RWPE1 (cell line): Measurements from ENCODE around the gene TBL3.

ENCODE experiments used
- CTCF ChIA-PET: fragments of 350-600 bp; sonication (Branson Sonifier 250); formaldehyde crosslinking; extraction: SDS; loops from one replicate; lab custom pipeline; 2021; lab: Yijun Ruan, JAX
- POLR2A ChIA-PET: fragments of 400-600 bp; formaldehyde crosslinking; extraction: SDS; loops from one replicate; lab custom pipeline; 2020; ENCODE audit warnings: antibody characterized with exemption; ENCODE audit not compliant: low non-redundant PET; lab: Yijun Ruan, JAX
- DNase-seq: peaks from one replicate; pipeline ENCODE4 v3.0.0; 2012; ENCODE audit warnings: low spot score
- H3K27ac ChIP-seq: fragments of 450-650 bp; 2 replicates; pipeline ENCODE4 v1.5.1; 2017
- TF ChIP-seq, protein P1 (sequence below): fragments of 450-650 bp; conservative IDR thresholded peaks from 2 replicates; pipeline ENCODE4 v1.5.1; 2017; ENCODE audit warnings: low read depth, mild to moderate bottlenecking

Gene TBL3

DNA sequence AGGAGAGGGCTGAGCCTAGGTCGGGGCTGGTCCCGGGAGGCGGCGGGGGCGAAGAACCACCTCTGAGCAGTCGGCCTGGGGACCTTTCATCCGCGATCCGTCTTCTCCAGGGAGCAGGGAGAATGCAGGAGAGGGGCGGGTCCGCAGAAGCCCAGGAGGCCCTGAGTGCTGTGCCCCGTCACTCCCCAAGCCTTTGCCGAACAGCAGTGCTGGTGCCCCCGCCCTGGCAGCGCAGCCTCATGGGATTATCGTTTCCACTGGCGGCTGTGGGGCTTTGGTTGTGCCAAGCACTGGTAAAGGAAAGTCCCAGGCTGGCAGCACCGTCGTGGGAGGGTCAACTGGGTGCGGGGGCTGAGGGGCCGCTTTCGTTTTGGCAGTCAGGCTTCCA is 631 bp downstream of the TBL3 start:
- ChIA-PET CTCF (no interaction called here), POLR2A (no interaction called here)
- TF ChIP-seq, protein P1, sequence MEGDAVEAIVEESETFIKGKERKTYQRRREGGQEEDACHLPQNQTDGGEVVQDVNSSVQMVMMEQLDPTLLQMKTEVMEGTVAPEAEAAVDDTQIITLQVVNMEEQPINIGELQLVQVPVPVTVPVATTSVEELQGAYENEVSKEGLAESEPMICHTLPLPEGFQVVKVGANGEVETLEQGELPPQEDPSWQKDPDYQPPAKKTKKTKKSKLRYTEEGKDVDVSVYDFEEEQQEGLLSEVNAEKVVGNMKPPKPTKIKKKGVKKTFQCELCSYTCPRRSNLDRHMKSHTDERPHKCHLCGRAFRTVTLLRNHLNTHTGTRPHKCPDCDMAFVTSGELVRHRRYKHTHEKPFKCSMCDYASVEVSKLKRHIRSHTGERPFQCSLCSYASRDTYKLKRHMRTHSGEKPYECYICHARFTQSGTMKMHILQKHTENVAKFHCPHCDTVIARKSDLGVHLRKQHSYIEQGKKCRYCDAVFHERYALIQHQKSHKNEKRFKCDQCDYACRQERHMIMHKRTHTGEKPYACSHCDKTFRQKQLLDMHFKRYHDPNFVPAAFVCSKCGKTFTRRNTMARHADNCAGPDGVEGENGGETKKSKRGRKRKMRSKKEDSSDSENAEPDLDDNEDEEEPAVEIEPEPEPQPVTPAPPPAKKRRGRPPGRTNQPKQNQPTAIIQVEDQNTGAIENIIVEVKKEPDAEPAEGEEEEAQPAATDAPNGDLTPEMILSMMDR, result no peak
- DNase-seq, result no peak
- H3K27ac ChIP-seq, result peak overlapping the region; percentile 94

DNA sequence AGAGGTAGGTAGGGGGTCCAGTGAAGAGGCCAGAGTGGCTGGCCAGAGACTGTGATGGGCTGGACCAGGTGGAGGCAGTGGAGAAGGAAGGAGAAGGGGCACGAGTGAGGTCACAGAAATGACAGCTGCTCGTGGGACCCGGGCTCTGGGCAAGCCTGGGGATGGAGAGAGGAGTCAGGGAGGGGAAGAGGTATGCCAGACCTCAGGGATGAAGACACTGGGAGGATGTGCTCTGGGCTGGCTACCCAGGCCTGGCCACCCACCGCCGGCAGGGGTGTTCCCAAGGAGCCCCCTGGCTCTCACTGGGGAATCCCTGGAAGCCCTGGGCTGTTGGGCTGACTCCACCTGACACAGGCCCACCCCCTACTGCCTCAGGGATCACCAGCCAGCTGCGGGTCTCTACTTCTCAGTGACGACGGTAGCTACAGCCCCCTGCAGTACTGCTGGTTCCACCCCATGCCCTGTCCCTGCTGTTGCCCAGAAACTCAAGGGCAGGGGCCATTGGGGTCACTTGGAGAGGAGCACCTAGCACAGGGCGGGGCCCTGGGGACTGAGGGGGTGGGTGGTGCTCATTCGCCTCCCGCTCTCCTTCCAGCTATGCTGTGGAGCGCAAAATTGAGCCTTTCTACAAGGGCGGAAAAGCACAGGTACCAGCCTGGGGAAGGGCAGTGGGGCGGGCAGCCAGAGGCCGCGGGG is 1.8 kb downstream of the TBL3 start:
- ChIA-PET POLR2A (interaction anchor here (0.6 kb wide), 1 partner anchor 33 kb away, joined by 4 read pairs; no protein-coding TSS in a partner anchor), CTCF (no interaction called here)
- peak overlapping the region; percentile 94; the same call in 1 of the 2 replicates for H3K27ac ChIP-seq
- DNase-seq, result no peak
- TF ChIP-seq, protein P1, result no peak

DNA sequence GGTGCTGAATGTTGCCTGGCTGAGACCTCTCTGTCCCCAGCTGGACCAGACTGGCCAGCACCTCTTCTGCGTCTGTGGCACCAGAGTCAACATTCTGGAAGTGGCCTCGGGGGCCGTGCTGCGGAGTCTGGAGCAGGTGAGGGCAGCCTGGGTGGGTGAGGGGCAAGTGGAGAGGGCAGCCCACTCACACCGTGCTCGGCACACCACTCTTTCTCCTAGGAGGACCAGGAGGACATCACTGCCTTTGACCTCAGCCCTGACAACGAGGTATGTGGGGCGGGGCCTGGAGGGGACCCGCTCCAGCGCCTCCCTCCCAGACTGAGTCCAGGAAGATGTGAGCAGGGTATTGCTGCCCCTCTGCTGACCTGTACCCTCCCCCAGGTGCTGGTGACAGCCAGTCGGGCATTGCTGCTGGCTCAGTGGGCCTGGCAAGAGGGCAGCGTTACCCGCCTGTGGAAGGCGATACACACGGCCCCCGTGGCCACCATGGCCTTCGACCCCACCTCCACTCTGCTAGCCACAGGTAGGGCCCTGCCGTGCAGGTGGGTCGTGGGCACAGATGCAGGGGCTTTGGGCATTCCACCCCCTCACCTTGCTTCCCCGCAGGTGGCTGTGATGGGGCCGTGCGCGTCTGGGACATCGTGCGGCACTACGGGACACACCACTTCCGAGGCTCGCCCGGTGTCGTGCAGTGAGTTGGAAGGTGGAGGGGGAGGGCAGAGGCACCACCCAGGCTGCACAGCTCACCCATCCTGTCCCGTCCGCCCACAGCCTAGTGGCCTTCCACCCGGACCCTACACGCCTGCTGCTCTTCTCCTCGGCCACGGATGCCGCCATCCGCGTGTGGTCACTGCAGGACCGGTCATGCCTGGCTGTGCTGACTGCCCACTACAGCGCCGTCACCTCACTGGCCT is 2.6 kb downstream of the TBL3 start:
- DNase-seq, result no peak
- TF ChIP-seq, protein P1, result no peak
- H3K27ac ChIP-seq, result no peak overlapping the region
- POLR2A ChIA-PET, result no interaction called here
- CTCF ChIA-PET, result no interaction called here

DNA sequence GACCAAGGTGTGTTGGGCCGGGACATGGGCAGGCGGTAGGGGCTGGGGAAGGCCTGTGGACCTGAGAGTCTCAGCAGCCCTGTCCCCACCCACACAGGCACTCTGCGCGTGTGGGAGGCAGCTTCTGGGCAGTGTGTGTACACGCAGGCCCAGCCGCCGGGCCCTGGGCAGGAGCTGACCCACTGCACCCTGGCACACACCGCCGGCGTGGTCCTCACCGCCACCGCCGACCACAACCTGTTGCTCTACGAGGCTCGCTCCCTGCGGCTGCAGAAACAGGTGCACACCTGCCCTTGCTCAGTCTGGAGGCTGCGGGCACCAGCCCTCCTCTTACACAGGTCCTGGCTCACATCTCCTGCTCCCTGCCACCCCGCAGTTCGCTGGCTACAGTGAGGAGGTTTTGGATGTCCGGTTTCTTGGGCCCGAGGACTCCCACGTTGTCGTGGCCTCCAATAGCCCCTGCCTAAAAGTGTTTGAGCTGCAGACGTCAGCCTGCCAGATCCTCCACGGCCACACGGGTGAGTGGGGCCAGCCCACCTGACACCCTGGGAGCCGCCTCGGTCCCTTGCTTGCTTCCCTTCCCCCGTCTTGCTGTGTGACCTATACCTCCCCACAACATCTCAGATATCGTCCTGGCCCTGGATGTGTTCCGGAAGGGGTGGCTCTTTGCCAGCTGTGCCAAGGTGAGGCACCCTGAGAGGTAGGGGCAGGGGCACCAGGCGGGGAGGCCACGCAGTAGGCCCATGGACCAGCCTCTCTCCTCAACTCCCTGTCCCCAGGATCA is 3.8 kb downstream of the TBL3 start:
- CTCF ChIA-PET, result interaction anchor here (0.6 kb wide), 1 partner anchor 47 kb away, joined by 3 read pairs; no protein-coding TSS in a partner anchor
- TF ChIP-seq, protein P1, result no peak
- no peak for DNase-seq
- peak overlapping the region; percentile 74 for H3K27ac ChIP-seq
- POLR2A ChIA-PET, result no interaction called here

DNA sequence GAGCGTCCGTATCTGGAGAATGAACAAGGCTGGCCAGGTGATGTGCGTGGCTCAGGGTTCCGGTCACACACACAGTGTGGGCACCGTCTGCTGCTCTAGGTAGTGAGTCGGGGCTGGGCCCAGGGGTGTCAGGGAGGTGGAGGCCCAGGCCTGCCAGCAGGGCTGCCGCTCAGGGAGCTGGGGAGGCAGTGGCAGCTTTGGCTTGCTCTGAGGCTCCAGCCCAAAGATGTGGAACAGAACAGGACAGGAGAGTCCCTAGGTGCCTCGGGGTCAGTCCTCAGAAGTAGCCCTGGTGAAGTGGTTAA is 4.3 kb downstream of the TBL3 start:
- TF ChIP-seq, protein P1, result no peak

More for the DNA sequence above, 4.3 kb downstream of the TBL3 start:
- ChIA-PET POLR2A (interaction anchor here (0.6 kb wide), 1 partner anchor 9 kb away, joined by 3 read pairs; the partner anchor contains the start of gene RNF151), CTCF (interaction anchor here (0.6 to 0.8 kb wide), 2 partner anchors 9 to 48 kb away, joined by 3 read pairs; no protein-coding TSS in a partner anchor)
- DNase-seq, result no peak
- H3K27ac ChIP-seq, result peak overlapping the region; percentile 74
